Fibroblast of lung (primary cell): ENCODE results near the gene AATF. TPM values are rescaled to one million over a fixed set of nuclear protein-coding genes. Genes with fewer than 3 reads are reported as not detected.
"Not testable (repeated sequence)": the region's sequence is repeated elsewhere in the genome, so short reads cannot be mapped to it uniquely, and the experiment has no call there.

Experiments used
- DNase-seq, 2 donors: peaks; one replicate each; pipeline versions ENCODE4 v3.0.0 to v3.0.0-alpha.2; 2010; ENCODE audit warnings: low read depth in 2 of 2
- H2AFZ ChIP-seq: 2 replicates; pipeline ENCODE4 v1.5.1; 2012; ENCODE audit warnings: low read length, control low read depth, inconsistent platforms
- H3K27ac ChIP-seq: 2 replicates; pipeline ENCODE4 v1.5.1; 2011; ENCODE audit warnings: low read length, control low read depth; ENCODE audit not compliant: insufficient read depth
- H3K27me3 ChIP-seq: 2 replicates; pipeline ENCODE4 v1.5.1; 2011; ENCODE audit warnings: mild to moderate bottlenecking, low read length; ENCODE audit not compliant: control insufficient read depth, insufficient read depth
- H3K36me3 ChIP-seq: 2 replicates; pipeline ENCODE4 v1.5.1; 2011; ENCODE audit warnings: low read length; ENCODE audit not compliant: control insufficient read depth, insufficient read depth
- H3K4me1 ChIP-seq: 2 replicates; pipeline ENCODE4 v1.5.1; 2011; ENCODE audit warnings: low read length; ENCODE audit not compliant: control insufficient read depth, insufficient read depth; ENCODE audit errors: extremely low read depth
- H3K4me2 ChIP-seq: 2 replicates; pipeline ENCODE4 v1.5.1; 2011; ENCODE audit warnings: low read length, control low read depth; ENCODE audit not compliant: insufficient read depth; ENCODE audit errors: extremely low read depth
- H3K4me3 ChIP-seq, 4 experiments: fragments of 200-600 bp in 1 of 4; sonication (generic) in 1 of 4; replicated peaks in 1 of 4; 2 replicates each; pipeline ENCODE4 v1.5.1; 2011 to 2016; ENCODE audit warnings: low read length in 4 of 4, low read depth in 3 of 4, mild to moderate bottlenecking in 3 of 4, control low read depth in 2 of 4, inconsistent platforms in 1 of 4, mixed read lengths in 1 of 4; ENCODE audit not compliant: insufficient read depth in 1 of 4; ENCODE audit errors: control extremely low read depth in 1 of 4
- H3K79me2 ChIP-seq: 2 replicates; pipeline ENCODE4 v1.5.1; 2012; ENCODE audit warnings: mild to moderate bottlenecking, low read length, inconsistent platforms; ENCODE audit not compliant: control insufficient read depth, insufficient read depth
- H3K9ac ChIP-seq: 2 replicates; pipeline ENCODE4 v1.5.1; 2011; ENCODE audit warnings: mild to moderate bottlenecking, low read length, control low read depth; ENCODE audit not compliant: insufficient read depth
- H3K9me3 ChIP-seq: 2 replicates; pipeline ENCODE4 v1.5.1; 2012; ENCODE audit warnings: low read depth, low read length; ENCODE audit not compliant: control insufficient read depth, insufficient read depth
- H4K20me1 ChIP-seq: 2 replicates; pipeline ENCODE4 v1.5.1; 2011; ENCODE audit warnings: low read length; ENCODE audit not compliant: control insufficient read depth, insufficient read depth; ENCODE audit errors: extremely low read depth
- CTCF ChIP-seq, 2 donors: IDR thresholded peaks in 1 of 2; conservative IDR thresholded peaks in 1 of 2; 1 replicate in 1 of 2; 2 replicates in 1 of 2; pipeline ENCODE4 v1.5.1; 2011 to 2012; ENCODE audit warnings: low read length in 2 of 2, control low read depth in 1 of 2, inconsistent platforms in 1 of 2, low read depth in 1 of 2, mild to moderate bottlenecking in 1 of 2
- EZH2 ChIP-seq: IDR thresholded peaks from 2 replicates; pipeline ENCODE4 v1.5.1; 2012; ENCODE audit warnings: low read length, control low read depth, mild to moderate bottlenecking; ENCODE audit errors: missing control alignments
- polyA plus RNA-seq, 2 donors: library from polyadenylated mRNA; depleted of rRNA in 1 of 2; stranded (reverse) in 1 of 2; unstranded in 1 of 2; fragments of >200 nt; gene quantifications; 2 replicates each; pipeline ENCODE4 v1.2.1, GENCODE V29; 2011 to 2012; ENCODE audit warnings: missing spikeins in 1 of 2
- total RNA-seq: library from RNA; depleted of rRNA; stranded (reverse); fragments of >200 nt; gene quantifications from 2 replicates; pipeline ENCODE4 v1.2.1, GENCODE V29; 2014

The AATF gene
- total and polyA plus RNA-seq, 2 donors (not counting 1 experiment from before 2014, with no cell fraction given) = 11.9 to 30.7 TPM

GRCh38 chr17:37069087-37069486, 120.3 kb downstream of the AATF start:
- Histone ChIP-seq H3K4me2 (no peak overlapping the region), H3K27me3 (peaks cover 11% of the 10 kb centered on the region), H3K36me3 (no peaks in the 10 kb centered on the region), H3K79me2 (no peaks in the 10 kb centered on the region), H4K20me1 (no peaks in the 10 kb centered on the region), H2AFZ (no peak overlapping the region), H3K4me1 (peaks cover 6% of the 10 kb centered on the region), H3K9ac (no peak overlapping the region), H3K27ac (no peak overlapping the region), H3K9me3 (no peaks in the 10 kb centered on the region), H3K4me3 (no peak overlapping the region)
- no peak for DNase-seq
- TF ChIP-seq CTCF (conservative IDR thresholded peaks at IDR 0.05 in 1 of 2, IDR thresholded peaks at IDR 0.05 in 1 of 2; ENCODE audit: low read depth in 1 of 2, low read length in 2 of 2) = no peak
- TF ChIP-seq EZH2 = no peak

DNA sequence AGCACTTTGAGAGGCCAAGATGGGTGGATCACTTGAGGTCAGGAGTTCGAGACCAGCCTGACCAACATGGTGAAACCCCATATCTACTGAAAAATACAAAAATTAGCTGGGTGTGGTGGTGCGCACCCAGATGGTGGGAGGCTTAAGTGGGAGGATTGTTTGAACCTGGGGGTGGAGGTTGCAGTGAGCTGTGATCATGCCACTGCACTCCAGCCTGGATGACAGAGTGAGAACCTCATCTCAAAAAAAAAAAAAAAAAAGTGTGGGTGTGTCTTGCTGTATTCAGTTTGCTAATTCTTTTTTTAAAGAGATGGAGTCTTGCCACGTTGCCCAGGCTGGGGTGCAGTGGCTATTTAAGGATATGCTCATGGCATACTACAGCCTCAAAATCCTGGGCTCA, 124.7 kb downstream of the AATF start:
- H3K4me1 ChIP-seq, H4K20me1 ChIP-seq, H3K9me3 ChIP-seq, H3K27ac ChIP-seq, H3K4me2 ChIP-seq, H3K4me3 ChIP-seq, H3K79me2 ChIP-seq, H3K9ac ChIP-seq, H3K36me3 ChIP-seq, H2AFZ ChIP-seq, H3K27me3 ChIP-seq, DNase-seq: not testable (repeated sequence)

- no peak overlapping the region for H3K4me3 ChIP-seq
- no peak for DNase-seq
- H3K27me3 ChIP-seq = no peaks in the 10 kb centered on the region
- no peak for TF ChIP-seq CTCF (conservative IDR thresholded peaks at IDR 0.05 in 1 of 2, IDR thresholded peaks at IDR 0.05 in 1 of 2; ENCODE audit: low read depth in 1 of 2, low read length in 2 of 2)
- TF ChIP-seq EZH2 = no peak
- no peak overlapping the region for H3K4me2 ChIP-seq
- no peak overlapping the region for H2AFZ ChIP-seq
- no peaks in the 10 kb centered on the region for H3K36me3 ChIP-seq
- no peak overlapping the region for H3K9ac ChIP-seq
- no peaks in the 10 kb centered on the region for H3K9me3 ChIP-seq
- no peaks in the 10 kb centered on the region for H4K20me1 ChIP-seq
- no peaks in the 10 kb centered on the region for H3K79me2 ChIP-seq
- H3K4me1 ChIP-seq = no peaks in the 10 kb centered on the region
- no peak overlapping the region for H3K27ac ChIP-seq
These were observed 130.4 kb downstream of the AATF start for GRCh38 chr17:37079065-37079708.
